Esophagus squamous epithelium (tissue), 5 donors: ENCODE results near the gene PRSS36. TPM values are rescaled to one million over a fixed set of nuclear protein-coding genes. Genes with fewer than 3 reads are reported as not detected.

Source experiments
- DNase-seq: peaks from one replicate; lab custom pipeline; 2025; lab: John Stamatoyannopoulos, UW
- H3K27ac ChIP-seq, 4 donors: fragments of 200-600 bp; sonication (generic); one replicate each; pipeline ENCODE4 v1.5.1; 2016 to 2019; ENCODE audit warnings: mild to moderate bottlenecking in 1 of 4
- H3K27me3 ChIP-seq, 4 donors: fragments of 200-600 bp; sonication (generic); 1 replicate in 3 of 4; 2 replicates in 1 of 4; pipeline versions ENCODE4 v1.5.1 to v1.6.0; 2017 to 2021; ENCODE audit warnings: antibody characterized with exemption in 1 of 4
- H3K36me3 ChIP-seq, 3 donors: fragments of 200-600 bp; sonication (generic); one replicate each; pipeline ENCODE4 v1.5.1; 2016 to 2019
- H3K4me1 ChIP-seq, 3 donors: fragments of 200-600 bp; sonication (generic); one replicate each; pipeline ENCODE4 v1.5.1; 2017 to 2019
- H3K4me3 ChIP-seq, 4 donors: fragments of 200-600 bp; sonication (generic); 1 replicate in 3 of 4; 2 replicates in 1 of 4; pipeline ENCODE4 v1.5.1; 2016 to 2019; ENCODE audit warnings: mild to moderate bottlenecking in 2 of 4, moderate library complexity in 1 of 4
- H3K9me3 ChIP-seq, 3 donors: fragments of 200-600 bp; sonication (generic); one replicate each; pipeline ENCODE4 v1.5.1; 2016 to 2019
- CTCF ChIP-seq, 6 experiments: fragments of 450-650 bp in 4 of 6; fragments of 200-600 bp in 2 of 6; sonication (generic) in 2 of 6; IDR thresholded peaks; one replicate each; pipeline ENCODE4 v1.5.1; 2016 to 2019; ENCODE audit warnings: antibody characterized with exemption in 6 of 6, mild to moderate bottlenecking in 4 of 6, moderate library complexity in 4 of 6
- POLR2A ChIP-seq, 4 donors: fragments of 450-650 bp; IDR thresholded peaks; one replicate each; pipeline ENCODE4 v1.6.1; 2017; ENCODE audit warnings: antibody characterized with exemption in 4 of 4, mild to moderate bottlenecking in 4 of 4, moderate library complexity in 3 of 4
- WGBS, 2 donors: methylation state at CpG; one replicate each; pipeline ENCODE4 v1.1.5; 2018; 5-methylcytosine and 5-hydroxymethylcytosine counted together
- intact Hi-C: fragments of 100-400 bp; cut with DNase I; formaldehyde crosslinking; loops from one replicate; pipeline ENCODE4 v1.15.0; 2022
- small RNA-seq, 4 donors: library from RNA; depleted of rRNA; stranded (forward); fragments of <200 nt; gene quantifications; one replicate each; pipeline ENCODE3, GENCODE V24; 2016
- total RNA-seq, 4 donors: library from RNA; depleted of rRNA; stranded (reverse); fragments of >200 nt; gene quantifications; one replicate each; pipeline ENCODE4 v1.1.0, GENCODE V29; 2016
- donor health status: DM: yes; HTN: yes; CAD: no.

Gene PRSS36
- total RNA-seq, 4 donors from 2014 or later, result 0.38 to 4.2 (median 1.9) TPM

- Histone ChIP-seq H3K27me3 (no peaks in the 10 kb centered on the region), H3K4me1 (peaks cover 6 to 17% (median 11%) of the 10 kb centered on the region in 3 donors), H3K36me3 (peaks cover 7 to 72% (median 11%) of the 10 kb centered on the region in 3 donors), H3K9me3 (no peaks in the 10 kb centered on the region), H3K27ac (no peak overlapping the region), H3K4me3 (no peak overlapping the region)
- intact Hi-C loops, result no loop called here
- TF ChIP-seq POLR2A (IDR thresholded peaks at IDR 0.05) (no peak), CTCF (IDR thresholded peaks at IDR 0.05) (no peak)
- 96% methylated on average over 4 of the region's 8 CpGs; no CpG with 5 or more reads in 1 of the 2 donors for WGBS, 2 donors
- no peak for DNase-seq
These were observed 60.7 kb downstream of the PRSS36 start for GRCh38 chr16:31089199-31089598.

Small RNA genes lying within 50 kb of the gene (small RNA-seq; reads per million reads assigned to genes)
- gene AC009088.4 (0 reads per million in 4 donors), gene NDUFA3P6 (0 reads per million in 4 donors)

Other genes with a start within 250 kb of the PRSS36 start
- 10 to 100 TPM; 17.0 to 28.7 (median 25.1) TPM for gene FBXL19, start 226.5 kb downstream of the PRSS36 start, total RNA-seq
- 10 to 100 TPM in 3 of 4 donors, 1 to 10 TPM in 1; 4.0 to 28.6 (median 18.0) TPM for gene ORAI3, start 201.0 kb downstream of the PRSS36 start, total RNA-seq
- 1 to 10 TPM; 3.5 to 8.0 (median 5.4) TPM for gene SETD1A, start 192.3 kb downstream of the PRSS36 start, total RNA-seq
- gene HSD3B7, start 164.9 kb downstream of the PRSS36 start, total RNA-seq, result 10 to 100 TPM in 1 of 4 donors, 1 to 10 TPM in 3; 6.9 to 17.0 (median 8.8) TPM
- 1 to 10 TPM in 1 of 4 donors, under 1 TPM in 3; 0.06 to 1.5 (median 0.20) TPM for gene STX1B, start 139.4 kb downstream of the PRSS36 start, total RNA-seq
- 10 to 100 TPM; 19.0 to 35.9 (median 25.1) TPM for gene STX4, start 116.5 kb downstream of the PRSS36 start, total RNA-seq
- 10 to 100 TPM in 2 of 4 donors, 1 to 10 TPM in 2; 8.6 to 14.9 (median 10.7) TPM for gene ZNF668, start 75.8 kb downstream of the PRSS36 start, total RNA-seq
- gene ZNF646, start 75.6 kb downstream of the PRSS36 start, total RNA-seq, result 10 to 100 TPM in 2 of 4 donors, 1 to 10 TPM in 2; 6.5 to 13.4 (median 10.0) TPM
- gene PRSS53, start 61.1 kb downstream of the PRSS36 start, total RNA-seq, result 1 to 10 TPM in 3 of 4 donors, under 1 TPM in 1; 0.41 to 1.3 (median 1.1) TPM
- 10 to 100 TPM; 27.6 to 56.6 (median 44.0) TPM for gene VKORC1, start 55.3 kb downstream of the PRSS36 start, total RNA-seq
- 10 to 100 TPM; 26.6 to 39.8 (median 33.5) TPM for gene BCKDK, start 41.7 kb downstream of the PRSS36 start, total RNA-seq
- gene KAT8, start 32.4 kb downstream of the PRSS36 start, total RNA-seq, result 10 to 100 TPM; 25.7 to 57.2 (median 30.4) TPM
- gene PRSS8, start 14.3 kb downstream of the PRSS36 start, total RNA-seq, result 100 to 1,000 TPM in 1 of 4 donors, 10 to 100 TPM in 3; 39.2 to 121 (median 49.2) TPM
- gene FUS, start 30.1 kb upstream of the PRSS36 start, total RNA-seq, result 10 to 100 TPM; 30.2 to 97.8 (median 55.1) TPM
- gene PYCARD, start 52.7 kb upstream of the PRSS36 start, total RNA-seq, result 10 to 100 TPM; 53.0 to 70.7 (median 63.9) TPM
- not detected for gene TRIM72, start 64.1 kb upstream of the PRSS36 start, total RNA-seq
- not detected for gene PYDC1, start 67.1 kb upstream of the PRSS36 start, total RNA-seq
- gene ITGAM, start 109.9 kb upstream of the PRSS36 start, total RNA-seq, result 10 to 100 TPM in 1 of 4 donors, 1 to 10 TPM in 1, under 1 TPM in 2; 0.19 to 20.2 (median 3.1) TPM
- gene ITGAX, start 205.1 kb upstream of the PRSS36 start, total RNA-seq, result 1 to 10 TPM in 2 of 4 donors, under 1 TPM in 2; 0.82 to 4.5 (median 1.8) TPM
- under 1 TPM in 1 of 4 donors, not detected in 3; 0.19 TPM for gene ITGAD, start 243.3 kb upstream of the PRSS36 start, total RNA-seq